Measurements from ENCODE around the gene MYLIP.

- TF ChIP-seq CTCF (IDR thresholded peaks at IDR 0.05; ENCODE audit: insufficient read depth, low read length, poor library complexity, severe bottlenecking) (no peak), EZH2phosphoT487 (conservative IDR thresholded peaks at IDR 0.05; ENCODE audit: low read length) (no peak)
These were observed 41.9 kb upstream of the MYLIP start for GRCh38 chr6:16086965-16087364.
